Stimulated activated CD8-positive, alpha-beta memory T cell treated with anti-CD3 and anti-CD28 coated beads, Interleukin-4, amount 100 ng/mL, for 4 hours (primary cell): ENCODE results near the gene APOL1.
"Not testable (repeated sequence)": the region's sequence is repeated elsewhere in the genome, so short reads cannot be mapped to it uniquely, and the experiment has no call there.

Source experiments
- DNase-seq, 2 donors: peaks; one replicate each; pipeline ENCODE4 v3.0.0-alpha.2; 2020; ENCODE audit warnings: low read depth in 2 of 2, low spot score in 1 of 2

Gene APOL1

DNA sequence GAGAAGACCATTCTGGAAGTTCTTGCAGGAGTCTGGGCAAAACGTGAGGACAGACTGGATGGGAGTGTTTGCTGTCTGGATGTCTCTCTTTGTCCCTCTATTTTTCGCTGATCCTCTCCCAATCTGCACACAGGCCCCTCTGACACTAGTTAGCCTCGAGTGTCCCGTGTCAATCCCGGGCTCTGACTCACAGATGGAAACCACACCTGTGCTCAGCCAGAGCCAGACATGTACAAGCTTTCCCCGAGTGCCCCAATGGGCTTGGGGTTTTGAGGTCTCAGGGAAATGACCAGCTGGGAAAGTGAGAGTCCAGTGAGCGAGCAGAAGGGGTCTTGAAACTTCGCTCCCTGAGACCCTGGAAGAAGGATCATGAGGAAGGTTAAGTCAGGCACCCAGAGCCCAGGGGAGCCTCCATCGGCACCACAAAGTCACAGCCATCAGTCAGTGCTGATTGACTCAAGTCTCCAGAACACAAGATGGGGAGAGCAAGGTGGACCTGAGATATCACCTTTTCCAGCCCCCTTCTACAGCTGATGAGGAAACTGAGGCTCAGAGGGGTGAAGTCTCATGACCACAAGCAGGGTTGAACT lies 27.5 kb upstream of the APOL1 start:
- DNase-seq = no peak

DNA sequence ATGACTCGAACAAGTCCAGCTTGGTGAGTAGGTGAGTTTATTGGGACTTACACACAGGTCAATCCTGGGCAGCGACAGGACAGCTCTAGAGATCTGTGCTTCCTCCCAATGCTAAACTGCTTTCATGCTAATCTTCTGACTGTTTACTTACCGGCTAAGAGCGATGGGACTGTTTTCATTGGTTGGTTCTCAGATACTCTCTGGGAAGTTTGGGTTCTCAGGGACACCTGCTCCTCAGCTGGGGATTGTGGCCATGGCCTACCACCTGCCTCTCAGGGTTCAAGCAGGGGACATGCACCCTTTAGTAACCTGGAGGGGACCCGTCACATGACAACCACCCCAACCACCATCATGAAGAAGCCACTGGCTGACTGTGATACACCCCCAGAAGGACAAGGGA lies 26.7 kb upstream of the APOL1 start:
- no peak for DNase-seq

DNA sequence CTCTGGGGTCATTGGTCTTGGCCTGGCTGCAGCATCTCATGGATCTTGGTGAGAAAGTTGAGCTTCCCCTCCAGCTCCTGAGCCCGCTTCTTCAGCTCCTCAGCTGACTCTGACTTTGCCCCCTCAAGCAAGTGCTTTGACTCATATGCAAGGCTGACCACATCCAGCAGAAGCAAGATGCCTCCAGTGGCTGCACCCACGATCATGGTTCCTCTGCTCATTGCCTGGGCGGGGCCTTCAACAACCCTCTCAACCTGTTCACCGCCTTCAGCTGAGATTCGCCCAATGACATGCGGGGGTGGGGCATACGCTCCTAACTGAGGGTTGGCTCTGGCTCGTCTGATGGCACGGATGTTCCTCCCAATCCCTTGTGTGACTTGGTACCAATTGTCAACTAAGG lies 25.5 kb upstream of the APOL1 start:
- DNase-seq = no peak

DNA sequence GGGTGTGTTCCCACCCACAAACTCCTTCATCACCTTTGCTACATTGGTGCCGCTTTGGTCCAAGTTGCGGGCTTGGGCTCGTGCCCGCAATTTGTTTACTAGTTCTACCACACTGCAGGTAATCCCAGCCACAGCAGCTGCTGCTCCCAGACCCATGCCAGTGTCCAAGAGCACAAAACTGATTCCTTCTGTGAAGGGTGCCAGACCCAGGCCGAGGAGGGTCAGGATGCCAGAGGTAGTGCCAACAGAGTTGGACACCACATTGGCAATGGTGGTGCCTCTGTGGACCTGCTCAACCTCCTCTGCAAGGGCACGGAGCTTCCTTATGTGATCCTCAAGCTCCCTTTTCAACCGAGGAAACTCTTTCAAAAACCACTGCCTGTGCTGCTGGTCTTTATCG lies 25.1 kb upstream of the APOL1 start:
- no peak for DNase-seq

DNA sequence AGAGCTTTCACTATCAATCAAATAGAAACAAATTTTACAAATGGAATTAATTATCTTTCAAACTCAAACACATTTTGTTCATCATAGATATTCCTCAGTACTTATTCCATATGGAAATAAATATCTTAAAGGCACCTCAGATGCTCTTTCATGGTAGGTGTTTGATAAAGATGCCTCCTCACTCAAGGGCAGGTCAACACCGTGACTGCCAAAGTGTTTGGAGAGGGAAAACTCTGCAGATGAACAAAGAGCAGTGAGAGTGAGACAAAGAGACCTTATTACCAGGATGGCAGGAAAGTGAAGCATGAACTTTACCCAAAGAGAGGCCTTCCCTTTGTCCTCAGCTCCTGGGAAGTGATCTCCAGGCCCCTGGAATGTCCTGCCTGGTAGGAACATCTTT lies 24.6 kb upstream of the APOL1 start:
- DNase-seq = not testable (repeated sequence)

DNA sequence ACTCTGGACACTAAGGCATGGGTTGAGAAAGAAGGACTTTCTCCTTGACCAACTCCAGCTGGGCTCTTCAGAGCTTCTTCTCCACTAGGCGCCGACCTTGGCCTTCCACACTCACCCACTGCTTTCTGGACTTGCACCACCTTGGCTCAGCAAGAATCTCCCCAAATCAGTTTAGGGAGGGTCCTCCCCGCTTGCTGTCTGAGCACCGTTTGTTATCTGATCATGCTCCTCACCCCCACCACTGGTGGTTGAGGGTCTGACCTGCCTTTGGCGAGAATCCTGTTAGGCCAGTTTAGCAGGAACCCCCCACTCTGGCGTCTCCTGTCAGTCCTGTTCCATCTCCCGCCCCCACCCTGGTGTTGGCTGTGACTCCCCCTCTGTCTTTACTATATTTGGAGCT lies 24.0 kb upstream of the APOL1 start:
- DNase-seq = no peak

DNA sequence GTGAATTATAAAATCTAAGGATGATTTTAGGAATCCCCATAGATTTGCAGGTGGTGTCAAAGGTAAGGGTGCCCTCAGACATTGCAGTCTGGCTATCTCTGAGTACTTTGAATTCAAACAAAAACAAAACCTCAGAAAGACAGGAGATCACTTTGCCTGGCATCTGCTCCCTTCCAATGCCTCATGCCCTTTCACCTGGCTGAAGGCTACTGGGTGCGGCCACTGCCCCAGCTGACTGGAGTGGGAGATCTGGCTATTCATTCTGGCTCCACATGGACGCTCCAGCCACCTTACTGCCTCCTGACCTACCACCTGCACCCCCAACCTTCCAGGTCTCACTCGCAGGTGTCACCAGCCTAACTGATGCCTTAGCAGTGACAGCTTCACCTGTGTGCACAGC lies 23.3 kb upstream of the APOL1 start:
- DNase-seq = not testable (repeated sequence)

DNA sequence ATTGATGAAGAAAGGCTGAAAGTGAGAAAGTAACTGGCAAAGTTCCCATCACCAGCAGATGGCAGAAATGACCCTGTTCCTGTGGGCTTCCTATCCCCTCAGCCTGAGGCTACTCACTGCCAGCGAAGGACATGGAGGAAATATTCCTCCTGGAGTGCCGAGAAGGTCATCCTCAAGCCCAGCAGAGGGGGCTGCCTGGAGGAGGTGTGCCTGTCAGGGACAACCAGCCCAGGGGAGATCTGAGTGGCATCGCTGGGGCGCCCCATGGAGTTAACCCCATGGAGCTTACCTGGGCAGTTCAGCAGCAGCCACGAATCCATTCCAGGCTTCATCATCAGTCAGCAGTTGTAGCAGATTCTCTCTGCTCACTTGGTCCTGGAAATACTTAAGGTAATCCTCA lies 21.9 kb upstream of the APOL1 start:
- not testable (repeated sequence) for DNase-seq

DNA sequence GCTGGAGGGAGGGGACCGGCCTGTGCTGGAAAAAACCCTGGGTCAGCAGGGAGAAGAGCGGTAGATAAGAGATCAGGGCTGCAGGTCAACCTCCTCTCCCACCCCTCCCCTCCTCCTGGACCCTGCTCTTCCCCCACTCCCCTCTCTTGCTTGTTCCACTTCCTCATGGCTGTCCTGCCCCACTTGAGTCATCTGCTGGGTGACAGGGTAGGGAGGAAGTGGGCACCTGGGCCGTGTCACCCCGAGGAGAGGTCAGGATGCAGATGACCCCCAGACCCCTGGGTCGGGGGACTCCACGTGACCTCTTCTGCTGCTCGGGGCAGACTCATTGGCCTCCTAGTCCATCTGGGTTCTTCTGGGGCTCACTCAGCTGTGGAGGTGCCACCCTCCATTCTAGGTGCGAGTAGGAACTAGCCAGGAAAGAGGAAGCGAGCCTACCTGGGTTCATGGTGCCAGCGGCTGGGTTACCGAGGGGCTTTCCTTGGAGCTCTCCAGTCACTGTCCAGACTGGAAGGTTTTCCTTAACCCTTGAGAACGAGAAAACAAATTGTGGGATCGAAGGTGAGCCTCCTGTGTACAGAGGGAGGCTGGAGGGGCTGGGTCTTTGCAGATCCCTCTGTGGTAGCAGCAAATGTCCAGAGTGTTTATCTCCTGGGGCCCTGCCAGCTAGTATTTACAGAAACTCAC lies 20.1 kb upstream of the APOL1 start:
- DNase-seq = no peak

DNA sequence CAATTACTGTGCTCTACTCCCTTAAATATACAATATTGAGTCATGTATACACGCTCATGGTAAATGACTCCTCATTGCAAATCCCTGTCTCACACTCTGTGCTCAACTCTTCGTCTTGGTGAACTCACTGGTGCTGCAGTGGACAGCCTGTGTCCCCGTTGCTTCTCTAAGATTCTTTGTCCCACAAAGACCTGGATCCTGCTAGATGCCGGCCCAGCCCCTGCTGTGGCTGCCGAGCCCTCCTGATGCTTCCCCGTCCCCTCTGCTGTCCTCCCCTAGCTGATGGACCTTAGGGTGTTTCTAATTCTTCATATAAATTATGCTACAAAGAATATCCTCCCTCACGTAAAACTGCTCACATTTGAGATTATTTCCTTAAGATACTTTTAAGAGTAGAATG lies 19.1 kb upstream of the APOL1 start:
- DNase-seq = no peak

DNA sequence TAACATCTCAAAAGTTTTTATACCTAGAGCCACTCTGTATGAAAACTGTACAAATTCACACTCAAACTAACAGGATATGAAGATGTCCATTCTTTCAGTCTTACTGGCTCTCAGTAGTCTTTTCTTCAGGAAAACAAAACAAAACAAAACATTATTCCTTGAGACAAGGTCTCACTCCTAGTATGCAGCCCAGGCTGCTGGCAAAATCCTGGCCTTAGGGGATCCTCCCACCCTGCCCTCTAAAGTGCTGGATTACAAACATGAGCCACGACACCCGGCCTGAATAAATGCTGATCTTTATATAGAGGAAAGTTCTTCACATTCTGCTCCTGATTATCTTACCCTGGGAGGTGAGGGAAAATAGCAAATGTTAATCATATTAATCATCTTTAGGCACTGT lies 18.7 kb upstream of the APOL1 start:
- no peak for DNase-seq

DNA sequence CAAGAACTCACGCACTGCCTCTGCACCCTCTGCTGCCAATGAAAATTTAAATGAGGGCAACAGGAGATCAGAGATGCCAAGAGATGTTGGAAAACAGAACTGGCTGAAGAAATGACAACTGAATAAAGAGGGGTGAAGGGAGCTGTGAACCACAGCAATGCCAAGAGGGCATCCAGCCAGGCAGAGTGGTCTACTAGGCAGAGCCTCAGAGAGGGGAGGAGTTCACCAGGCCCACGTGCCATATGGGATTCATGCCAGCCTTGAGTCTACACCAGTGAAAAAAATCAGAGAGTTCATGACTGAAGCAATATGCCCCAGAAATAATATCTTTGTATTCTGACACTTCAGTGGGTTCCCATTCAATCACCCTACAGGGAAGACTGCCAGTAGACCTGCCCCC lies 18.0 kb upstream of the APOL1 start:
- DNase-seq = no peak

DNA sequence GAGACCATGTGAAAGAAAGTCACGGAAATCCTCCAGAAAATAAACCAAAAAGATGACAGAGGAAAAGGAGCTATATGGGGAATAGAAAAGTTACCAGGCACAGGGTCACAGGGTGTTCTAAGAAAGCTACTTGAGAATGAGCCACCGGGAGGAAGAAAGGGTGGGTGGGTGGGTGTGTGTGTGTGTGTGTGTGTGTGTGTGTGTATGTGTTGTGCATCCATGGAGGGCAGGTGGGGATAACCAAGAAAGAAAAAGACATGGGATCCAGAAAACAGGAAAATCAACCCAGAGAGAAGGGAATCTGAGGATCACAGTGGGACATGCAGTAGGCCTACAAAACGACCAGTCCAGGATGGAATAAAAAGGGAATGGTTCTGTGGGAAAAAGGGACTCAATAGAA lies 17.3 kb upstream of the APOL1 start:
- DNase-seq = no peak

DNA sequence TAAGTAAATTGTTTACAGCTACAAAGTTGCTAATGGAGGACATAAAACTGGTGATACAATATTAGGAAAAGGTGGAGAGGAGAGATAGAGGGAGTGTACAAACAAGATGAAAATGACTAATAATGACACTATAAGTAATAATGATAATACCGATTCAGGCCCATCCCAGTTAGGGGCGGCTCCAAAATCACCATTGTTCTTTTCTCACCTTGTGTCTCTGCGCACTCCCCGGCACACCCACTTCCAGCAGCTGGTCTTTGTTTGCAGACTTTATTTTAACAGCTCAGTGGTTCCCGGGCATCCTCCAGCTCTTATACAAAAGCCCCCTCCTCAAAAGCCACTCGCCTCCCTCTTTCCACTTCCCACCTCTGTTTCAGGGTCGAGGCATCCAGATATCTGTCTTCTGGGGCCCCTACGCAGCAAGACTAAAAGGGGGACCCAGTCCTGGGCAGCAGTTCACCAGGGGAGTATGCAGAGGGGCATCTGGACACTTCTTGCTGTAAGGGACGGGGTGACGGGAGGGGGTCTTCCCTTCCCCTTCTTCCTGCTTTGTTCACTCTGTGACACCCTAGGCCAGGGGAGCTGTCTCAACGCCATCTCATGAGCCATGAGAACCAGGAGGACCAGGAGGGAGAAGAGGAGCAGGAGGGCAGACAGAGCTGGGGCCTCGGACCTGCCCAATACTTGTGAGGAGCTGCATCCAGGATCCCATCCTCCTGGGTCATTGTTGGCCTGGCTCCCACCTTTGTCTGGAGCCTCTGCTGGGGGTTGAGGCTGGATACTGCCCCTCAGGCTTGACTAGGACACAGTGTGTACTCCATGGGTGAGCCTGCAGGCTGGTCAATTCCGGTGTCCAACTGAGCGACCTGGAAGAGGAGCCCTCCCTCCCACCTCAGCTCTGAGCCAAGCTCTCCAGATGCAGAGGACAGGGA lies 16.3 kb upstream of the APOL1 start:
- DNase-seq = no peak

DNA sequence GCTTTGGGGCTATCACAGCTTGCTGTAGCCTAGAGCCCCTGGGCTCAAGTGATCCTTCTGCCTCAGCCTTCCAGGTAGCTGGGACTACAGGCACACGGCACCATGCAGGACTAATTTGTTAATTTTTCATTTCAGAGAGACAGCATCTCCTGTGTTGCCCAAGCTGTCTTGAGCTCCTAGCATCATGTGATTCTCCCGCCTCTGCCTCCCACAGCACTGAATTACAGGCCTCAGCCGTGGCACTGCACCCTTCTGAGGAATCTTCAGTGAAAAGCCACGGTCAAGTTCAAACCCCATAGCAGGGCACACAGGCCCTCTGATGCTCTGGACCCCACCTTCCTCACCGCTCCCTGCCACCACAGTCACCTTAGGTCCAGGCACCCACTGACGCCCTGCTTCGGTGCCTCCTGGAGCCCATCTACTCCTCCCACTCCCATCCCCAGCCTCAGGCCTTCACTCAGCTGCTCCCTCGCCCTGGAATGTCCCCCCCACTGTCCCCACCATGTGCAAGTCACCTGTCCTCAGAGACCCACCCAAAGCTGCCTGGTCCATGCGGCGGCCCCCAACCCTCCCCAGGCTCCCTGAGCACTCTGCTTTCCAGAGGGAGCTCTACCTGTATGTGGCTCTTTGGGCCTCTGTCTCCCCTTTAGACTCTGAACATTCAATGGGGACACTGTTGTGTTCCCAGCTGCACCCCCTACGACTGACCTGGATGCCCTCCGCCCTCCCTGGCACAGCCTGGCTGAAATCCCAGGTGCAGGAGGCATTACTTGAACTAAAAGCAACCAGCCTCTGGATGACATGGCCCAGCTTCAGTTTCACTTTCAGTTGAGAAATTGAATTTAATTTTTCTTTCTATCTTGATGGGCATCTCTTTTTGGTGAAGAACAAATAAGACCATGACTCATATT lies 15.2 kb upstream of the APOL1 start:
- DNase-seq = no peak

DNA sequence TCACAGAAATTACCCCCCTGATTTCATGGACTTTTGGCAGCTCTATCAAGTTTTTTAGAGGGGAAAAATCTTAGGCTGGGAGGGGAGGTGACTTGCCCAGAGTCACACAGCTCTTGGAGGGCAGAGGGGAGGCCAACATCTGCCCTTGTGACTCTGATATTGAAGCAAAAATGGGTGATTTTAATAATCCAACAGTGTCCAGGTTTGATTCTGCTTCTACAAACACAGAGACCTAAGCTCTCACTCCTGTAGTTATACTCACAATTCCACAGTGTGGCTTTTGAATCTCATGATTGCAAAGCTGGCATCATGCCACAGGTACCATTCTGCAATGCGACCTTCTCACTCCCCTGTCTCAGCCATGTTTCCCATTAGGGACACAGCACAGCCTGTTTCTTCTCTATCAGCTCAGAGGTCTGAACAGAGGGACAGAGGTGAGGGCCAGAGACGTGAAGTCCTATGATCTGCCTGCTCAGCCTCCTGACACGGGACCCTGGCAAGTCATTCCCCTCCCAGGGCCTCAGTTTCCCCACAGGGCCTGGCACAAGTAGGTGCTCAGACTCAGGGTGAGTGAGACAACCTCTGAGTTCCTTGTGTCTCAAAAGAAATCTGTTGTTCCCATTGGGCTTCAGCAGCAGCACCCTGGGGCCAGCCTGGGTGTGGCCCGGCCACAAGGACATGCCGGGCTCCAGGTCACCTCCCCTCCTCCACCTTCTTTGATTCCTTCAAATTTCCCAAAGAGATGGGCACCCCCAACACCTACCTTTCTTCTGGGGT lies 14.4 kb upstream of the APOL1 start:
- no peak for DNase-seq

DNA sequence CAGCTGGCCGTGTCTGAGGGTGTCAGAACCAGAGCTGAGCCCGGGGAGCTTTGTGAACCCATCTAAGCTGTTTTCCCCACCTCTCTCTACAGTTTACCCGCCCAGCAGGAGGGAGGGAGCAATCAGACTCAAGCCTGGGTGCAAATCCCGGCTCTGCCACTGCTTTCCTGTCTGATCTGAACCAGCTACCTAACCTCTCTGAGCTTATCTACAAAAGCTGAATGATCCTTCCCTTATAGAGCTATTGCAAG lies 13.9 kb upstream of the APOL1 start:
- no peak for DNase-seq

DNA sequence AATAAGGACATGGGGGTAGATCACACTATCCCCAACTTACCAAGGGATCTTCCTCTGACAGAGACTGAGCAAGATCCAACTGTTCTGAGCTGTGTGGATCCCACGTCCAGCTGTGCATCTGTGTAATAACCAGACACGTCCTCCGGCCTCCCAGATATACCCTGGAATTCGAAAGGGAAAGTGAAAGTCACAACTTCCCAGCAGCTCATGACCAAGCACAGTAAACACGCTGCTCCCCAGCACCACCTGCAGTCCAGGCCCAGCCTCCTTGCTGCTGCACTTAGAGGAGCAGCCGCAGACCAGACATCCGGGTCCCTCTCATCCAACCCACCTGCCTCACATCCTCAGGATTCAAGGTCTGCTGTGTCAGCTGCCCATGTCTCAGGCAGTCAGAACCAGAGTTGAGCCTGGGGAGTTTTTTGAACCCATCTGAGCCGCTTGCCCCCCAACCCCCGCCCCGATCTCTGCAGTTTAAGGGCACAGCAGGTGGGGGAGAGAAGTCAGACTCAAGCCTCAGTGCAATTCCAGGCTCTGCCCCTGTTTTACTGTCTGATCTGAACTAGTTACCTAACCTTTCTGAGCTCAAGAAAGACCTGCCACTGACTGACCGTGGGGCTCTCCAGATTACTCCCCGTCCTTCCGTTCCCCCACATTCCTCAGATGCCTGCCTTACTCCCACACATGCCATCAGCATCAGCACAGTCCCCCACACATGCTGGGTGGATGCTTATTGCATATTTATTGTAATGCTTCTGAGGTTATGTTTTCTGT lies 13.3 kb upstream of the APOL1 start, which contains the start of gene APOL2:
Gene APOL2 (minus strand): TSS at position 127 of the 771 bp plus-strand sequence. CDS start 6,365 bp downstream, outside the sequence.
- DNase-seq = peak; percentile 70

DNA sequence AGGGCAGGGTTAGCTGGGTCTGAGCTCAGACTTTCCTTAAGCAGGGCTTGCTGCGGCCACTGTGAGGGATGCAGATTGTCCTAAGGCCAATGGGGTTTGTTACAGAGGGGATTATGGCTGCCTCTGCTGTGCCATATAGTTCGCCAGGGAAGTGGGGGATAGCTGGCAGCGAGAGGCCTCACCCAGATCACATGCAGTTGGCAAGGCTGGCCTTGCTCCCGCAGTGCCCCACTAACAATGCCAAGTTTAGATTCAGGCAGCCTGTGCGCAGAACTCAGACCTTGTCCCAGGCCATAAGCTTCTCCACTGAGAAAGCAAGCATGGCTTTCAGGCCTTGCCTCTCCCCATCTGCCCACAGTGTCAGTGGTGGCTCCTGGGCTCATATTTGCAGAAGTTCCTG lies 8.9 kb upstream of the APOL1 start:
- no peak for DNase-seq
